Measurements from ENCODE around the gene TMPRSS5.

TMPRSS5 gene

DNA sequence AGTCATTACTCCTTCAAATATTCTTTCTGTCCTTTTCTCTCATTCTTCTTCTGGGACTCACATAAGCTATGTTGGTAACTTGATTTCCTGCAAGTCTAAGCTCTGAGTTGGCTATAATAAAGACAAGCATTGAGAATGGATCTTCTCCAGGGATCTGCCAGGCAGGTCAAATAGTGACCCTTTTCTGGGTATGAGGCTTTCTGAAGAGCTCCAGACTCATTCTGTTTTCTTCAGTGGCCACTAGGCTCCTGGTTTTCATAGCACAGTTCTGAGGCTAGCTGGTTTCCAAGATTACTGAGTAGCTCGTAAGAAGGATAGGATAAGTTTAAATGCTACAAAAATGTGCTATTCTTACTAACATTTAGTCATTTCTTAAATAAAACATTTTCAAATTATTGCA lies 38.3 kb downstream of the TMPRSS5 start:
- no peak for DNase-seq (ENCODE audit: low spot score)

DNA sequence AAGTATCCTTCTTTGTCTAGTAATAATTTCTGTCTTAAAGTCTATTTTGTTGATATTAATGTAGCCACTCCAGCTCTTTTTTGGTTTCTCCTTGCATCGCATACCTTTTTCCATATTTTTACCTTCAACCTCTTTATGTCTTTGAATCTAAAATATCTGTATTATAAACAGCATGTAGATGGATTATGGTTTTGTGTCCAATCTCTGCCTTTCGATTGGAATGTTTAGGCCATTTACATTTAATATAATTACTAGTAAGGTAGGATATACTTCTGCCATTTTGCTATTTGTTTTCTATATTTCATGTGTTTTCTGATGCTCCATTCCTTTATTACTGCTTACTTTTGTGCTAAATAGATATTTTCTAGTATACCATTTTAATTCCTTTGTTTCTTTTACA lies 39.5 kb downstream of the TMPRSS5 start:
- no peak for DNase-seq (ENCODE audit: low spot score)

DNA sequence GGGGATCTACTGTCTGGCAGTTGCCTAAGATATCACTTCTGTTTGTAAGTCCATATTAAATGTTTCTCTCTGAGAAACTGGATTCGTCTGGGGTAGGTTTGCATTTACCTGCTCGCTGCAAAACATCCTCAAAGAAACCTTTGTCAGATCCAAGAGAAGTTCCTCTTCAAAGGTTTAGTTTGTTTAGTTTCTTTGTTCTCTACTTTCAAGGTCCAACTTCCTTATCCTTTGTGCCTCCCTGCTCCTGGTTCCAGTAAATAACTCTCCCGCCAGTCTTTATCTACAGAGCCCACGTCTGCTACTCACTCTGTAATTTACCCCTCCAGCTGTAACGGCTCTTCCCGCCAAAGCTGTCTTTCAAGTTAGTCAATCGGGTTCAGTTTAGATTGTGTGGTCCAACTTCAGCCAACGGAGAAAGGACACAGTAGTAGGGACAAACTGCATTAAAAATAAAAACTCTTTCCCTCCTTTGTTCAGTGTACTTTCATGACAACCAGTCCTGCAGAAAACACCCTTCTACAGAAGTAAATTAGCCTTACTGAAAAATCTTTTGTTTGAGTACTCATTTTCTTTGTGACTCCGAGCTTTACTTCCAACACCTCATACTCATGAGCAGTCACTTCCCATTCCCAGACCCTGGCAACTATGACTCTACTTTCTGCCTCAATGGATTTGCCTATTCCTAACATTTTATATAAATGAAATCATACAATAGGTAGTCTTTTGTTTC lies 41.0 kb downstream of the TMPRSS5 start:
- no peak for DNase-seq (ENCODE audit: low spot score)

DNA sequence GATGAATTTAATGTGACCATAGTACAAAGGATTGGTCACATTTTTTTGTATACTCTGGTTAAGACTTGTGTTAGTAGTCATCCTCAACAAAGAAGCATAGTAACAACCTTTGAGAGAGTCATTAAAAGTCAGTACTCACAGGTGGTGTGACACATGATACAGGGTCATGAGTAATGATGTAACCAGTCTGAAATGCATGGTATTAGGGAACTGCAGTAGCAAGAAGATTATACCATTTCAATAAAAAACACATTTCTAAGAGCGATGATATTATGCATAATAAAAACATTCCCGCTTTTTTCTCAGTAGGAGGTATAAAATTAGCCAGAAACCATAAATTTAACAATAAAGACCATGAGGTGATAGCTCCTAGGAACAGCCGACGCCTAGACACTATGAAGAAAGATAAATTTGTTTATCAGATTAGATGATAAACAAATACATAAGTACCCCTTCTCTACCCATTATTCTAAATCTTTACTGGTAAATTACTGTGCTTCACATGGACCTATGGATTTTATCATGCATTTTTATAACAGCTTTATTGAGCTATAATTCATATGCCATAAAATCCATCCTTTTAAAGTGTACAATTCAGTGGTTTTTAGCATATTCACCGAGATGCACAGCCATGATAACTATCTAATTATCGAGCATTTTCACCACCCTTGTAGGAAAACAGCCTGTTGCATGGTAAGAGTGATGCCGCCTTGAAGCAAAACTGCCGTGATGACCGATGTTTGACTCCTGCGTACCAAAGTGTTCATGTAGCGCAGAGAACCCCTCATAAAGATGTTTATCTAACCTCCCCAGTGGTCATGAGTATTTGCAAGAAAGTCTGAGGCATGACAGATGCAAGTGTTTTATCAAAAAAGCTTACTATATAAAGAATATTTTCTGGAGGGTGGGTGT lies 41.8 kb downstream of the TMPRSS5 start:
- DNase-seq (ENCODE audit: low spot score), result no peak

DNA sequence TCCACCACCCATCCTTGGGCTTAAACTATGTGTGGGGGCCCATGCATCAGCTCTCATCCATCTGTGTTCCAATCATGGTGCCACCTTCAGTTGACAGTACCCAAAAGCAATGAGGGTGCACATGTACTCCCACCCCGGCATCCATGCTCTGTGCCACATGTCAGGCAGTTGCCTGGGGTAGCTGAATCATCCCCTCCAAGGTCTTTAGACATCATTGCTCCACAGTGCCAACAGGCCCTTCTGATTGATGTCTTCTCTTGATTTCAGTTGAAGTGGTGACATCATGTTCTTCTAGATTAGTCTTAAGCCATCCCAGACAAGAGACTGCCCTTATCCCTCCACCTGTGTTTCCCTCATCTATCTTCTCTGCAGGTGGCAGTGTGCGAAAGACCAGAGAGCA lies 42.5 kb downstream of the TMPRSS5 start:
- DNase-seq (ENCODE audit: low spot score), result no peak

DNA sequence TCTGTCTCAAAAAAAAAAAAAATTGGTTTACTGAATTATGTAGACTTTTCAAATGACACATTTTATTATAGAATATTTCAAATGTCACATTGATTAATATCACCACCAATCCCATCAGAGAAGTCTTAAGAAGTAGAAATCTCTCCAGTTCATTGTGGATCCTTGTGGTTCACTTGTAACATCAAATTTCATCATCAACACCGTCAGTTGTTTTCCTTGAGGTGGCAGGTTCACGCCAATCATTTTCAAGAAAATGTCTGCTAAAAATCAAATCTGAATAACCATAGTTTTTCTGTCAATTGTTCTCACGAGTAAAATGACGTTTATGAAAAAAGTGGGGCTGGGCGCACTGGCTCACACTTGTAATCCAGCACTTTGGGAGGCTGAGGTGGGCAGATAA lies 50.3 kb downstream of the TMPRSS5 start:
- DNase-seq (ENCODE audit: low spot score), result no peak

DNA sequence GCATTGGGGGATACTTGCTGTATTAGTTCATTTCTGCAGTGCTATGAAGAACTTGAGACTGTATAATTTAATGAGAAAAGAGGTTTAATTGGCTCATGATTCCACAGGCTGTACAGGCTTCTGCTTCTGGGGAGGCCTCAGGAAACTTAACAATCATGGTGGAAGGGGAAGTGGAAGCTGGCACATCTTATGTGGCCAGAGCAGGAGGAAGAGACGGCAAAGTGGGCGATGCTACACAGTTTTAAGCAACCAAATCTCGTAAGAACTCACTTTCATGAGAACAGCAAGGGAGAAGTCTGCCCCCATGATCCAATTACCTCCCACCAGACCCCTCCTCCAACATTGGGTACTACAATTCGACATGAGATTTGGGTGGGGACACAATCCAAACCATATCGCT lies 55.1 kb downstream of the TMPRSS5 start:
- DNase-seq (ENCODE audit: low spot score), result no peak

DNA sequence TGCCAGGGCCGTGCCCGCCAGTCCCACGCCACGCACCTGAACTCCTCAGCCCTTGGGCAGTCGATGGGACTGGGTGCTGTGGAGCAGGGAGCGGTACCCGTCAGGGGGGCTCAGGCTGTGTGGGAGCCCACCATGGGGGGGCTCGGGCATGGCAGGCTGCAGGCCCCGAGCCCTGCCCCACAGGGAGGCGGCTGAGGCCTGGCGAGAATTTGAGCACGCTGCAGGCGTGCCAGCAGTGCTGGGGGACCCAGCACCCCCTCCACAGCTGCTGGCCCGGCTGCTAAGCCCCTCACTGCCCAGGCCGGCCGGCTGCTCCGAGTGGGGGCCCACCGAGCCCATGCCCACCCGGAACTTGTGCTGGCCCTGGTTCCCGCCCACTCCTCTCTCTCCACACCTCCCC lies 56.8 kb downstream of the TMPRSS5 start:
- no peak for DNase-seq (ENCODE audit: low spot score)

DNA sequence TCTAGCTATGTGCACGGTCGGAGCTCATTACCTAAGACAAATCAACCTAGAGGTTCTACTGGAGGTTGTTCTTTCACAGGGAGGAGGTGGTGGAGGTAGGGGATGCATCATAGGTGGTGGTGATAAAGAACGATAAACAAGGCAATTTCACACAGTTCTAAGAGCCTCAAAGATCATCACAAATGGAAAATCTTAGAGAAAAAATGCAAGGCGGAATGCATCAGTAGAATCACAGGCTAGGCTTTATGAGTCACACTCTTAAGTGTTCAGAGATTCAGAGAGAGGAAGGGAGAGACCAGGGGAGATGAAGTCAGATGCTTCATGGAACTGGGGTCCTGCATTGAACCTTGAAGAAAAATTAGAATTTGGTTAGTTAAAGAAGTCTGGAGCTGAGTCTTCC lies 58.3 kb downstream of the TMPRSS5 start:
- DNase-seq (ENCODE audit: low spot score), result peak; percentile 45

DNA sequence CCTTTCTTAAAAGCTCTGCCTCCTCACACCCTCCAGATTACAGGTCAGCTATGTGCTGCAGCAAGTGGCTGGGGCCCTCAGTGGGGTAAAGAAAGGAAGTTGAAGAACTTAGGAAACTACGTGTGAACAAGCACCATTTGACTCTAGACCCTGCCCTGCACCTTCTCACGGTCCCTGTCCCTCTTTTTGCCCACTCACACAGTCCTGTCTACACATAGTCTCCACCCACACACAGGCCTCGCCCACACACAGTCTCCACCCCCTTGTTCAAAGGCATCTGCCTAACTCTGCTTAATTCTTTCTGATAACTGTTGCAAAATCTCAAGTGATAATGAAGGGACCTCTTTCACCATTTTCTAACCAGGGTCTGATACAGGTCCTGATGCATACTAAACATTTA lies 59.0 kb downstream of the TMPRSS5 start:
- DNase-seq (ENCODE audit: low spot score), result no peak

DNA sequence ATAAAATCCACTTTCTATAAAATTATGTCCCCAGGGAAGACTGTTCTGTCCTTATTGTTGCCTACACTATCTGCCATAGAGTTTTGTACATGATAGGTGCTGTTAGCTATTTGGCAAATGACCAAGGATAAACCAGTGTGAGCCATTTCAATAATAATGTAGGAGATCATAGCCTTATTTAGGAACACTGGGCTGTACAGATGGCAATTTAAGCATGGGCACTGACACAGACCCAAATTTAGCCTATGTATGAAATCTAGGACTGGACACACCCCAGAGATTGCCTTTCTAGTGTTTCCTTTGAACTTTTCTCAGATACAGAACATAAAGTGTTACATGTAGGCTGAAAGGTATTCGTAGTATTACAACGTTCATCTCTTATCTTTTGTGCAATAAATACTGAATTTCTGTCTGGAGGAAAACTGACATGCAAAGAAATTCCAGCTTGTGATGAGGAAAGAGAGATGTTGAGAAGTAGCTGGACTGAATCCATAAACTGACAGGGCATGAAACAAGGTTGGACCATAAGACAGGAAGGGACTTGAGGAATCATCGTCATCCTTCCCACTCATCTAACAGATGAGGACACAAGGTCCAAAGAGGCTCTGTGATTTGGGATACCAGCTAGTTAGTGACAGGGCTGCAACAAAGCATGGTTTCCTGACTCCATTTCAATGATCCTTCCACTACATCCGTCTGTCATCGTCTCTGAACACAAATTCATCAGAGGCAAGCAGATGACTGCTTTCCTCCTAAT lies 60.3 kb downstream of the TMPRSS5 start:
- no peak for DNase-seq (ENCODE audit: low spot score)

DNA sequence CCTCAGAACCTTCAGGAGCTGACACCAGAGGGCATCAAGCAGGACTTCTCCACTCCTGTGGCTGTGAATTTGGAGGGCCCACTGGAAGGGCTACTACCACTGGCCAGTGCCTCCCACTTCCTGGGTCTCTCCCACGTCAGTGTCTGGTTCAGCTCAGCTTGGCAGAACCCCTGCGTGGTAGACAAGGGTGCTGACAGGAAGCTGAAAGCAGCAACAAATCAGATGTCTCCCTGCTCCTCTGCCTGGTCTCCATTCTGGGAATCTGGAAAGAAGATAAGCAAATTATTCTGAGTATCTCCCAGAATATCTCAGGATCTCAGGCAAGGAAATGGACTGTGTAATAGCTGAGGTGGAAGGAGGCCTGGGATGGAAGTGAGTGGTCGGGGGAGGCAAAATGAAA lies 61.5 kb downstream of the TMPRSS5 start:
- DNase-seq (ENCODE audit: low spot score), result no peak

DNA sequence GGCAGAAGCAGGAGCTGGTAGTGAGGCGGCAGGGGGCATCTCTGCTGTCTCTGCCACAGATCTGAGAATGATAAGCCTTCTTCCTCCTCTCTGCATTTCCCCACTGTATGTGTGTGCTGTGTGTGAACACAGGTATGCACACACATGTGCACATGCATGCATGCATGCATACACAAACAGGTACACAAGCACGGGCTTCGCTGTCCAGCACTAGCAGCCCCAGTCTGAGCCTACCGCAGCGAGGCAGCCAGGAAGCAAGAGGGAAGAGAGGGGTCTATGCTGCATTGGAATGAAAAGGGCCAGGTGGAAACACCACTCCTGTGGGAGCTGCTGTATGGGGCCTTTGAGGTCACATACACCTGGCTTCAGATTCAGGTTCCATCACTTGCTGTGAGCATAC lies 62.4 kb downstream of the TMPRSS5 start:
- DNase-seq (ENCODE audit: low spot score), result no peak

DNA sequence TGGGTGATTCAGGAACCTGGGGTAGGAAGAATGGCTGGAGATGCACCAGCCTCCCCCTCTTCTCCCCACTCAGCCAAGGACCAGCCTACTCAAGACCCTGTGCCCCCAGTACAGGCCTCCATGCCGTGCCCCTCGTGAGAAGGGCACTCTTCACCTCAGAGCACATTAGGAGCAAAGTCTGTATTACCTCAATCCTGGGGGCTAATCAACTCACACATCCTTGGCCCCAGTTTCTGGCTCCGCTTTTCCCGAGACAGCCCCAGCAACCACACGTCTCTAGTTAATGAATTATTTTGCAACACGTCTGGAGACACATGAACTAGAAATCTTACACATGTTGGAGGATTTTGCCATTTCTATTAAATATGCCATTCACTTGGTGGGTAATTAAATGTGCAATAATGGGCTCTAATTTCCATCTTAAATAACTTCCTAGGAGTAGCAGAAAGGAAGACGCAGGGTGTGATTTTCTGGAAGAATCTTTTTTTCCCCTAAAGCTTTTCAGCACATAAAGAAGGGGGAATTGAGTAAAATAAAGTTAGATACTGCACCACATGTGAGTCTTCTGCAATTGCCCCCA lies 63.0 kb downstream of the TMPRSS5 start:
- DNase-seq (ENCODE audit: low spot score), result no peak

DNA sequence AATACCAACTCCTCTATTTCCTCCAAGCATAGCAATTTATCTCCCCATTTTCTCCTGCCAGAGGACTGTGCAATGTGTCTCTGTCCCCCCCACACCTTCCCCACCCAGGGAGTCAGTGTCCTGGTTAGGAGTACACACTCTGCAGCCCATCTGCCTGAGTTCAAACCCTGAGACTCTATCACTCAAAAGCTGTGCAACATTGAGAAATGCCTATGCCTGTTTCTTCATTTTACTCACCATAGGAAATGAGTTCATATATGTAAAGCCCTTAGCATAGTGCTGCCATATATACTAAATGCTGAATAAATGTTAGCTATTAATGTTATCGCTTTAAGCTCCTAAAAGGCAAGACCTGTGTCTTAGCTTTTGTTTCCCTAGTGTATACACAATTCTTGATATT lies 64.0 kb downstream of the TMPRSS5 start:
- DNase-seq (ENCODE audit: low spot score), result no peak

DNA sequence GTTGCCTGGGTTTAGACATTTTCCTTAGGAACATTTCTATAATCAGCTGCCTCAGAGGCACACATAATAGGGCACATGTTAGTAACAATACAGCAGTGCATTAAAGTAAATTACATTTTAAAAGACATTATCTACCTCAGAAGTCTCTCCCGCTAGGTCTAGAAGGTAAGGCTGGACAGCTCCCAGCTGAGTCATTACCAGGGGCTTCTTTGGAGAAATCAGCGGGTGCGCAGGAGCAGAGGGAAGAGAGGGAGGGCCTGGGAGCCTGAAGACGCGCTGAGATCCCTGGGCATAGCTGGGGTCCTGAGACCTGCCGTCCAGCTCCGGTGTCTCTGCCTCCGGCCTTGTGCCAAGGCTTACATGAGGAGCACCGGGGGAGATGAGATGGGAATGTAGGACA lies 67.7 kb downstream of the TMPRSS5 start:
- no peak for DNase-seq (ENCODE audit: low spot score)

DNA sequence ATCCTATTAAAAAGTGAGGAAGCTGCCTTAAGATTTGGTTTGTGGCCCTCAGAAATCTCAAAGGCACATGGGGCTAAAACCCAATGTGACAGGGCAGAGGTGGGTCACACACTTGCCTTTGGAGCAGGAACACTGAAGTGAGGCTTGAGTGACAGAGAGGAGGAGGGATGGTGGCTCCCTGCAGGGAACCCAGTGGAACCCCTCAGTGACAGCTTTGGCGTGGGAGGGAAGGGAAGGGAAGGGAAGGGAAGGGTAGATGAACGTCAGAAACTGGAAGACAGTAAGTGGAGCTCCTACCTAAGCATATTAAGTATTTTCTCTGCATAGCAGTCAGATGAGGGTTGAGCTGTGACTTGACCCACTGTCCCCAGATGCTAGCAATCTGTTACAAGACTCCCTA lies 68.5 kb downstream of the TMPRSS5 start:
- DNase-seq (ENCODE audit: low spot score), result no peak

Data from AG20443 (cell line).